ENCODE data around the gene CRTC2. TPM values are rescaled to one million over a fixed set of nuclear protein-coding genes. Genes with fewer than 3 reads are reported as not detected.

The CRTC2 gene
- total and polyA plus RNA-seq, 9 of the 15 experiments (the other 6 are each of a cell fraction or from before 2014, with no cell fraction given): 2.7 to 26.4 (median 10.2) TPM

- TF ChIP-seq BRD9 (IDR thresholded peaks at IDR 0.05; ENCODE audit: low read depth, partially characterized antibody) (peak; percentile 26), CBX1 (IDR thresholded peaks at IDR 0.05; ENCODE audit: low read depth) (peak; percentile 63; the same call in 1 of the 2 replicates), CAMTA2 (CRISPR knock-in tag; conservative IDR thresholded peaks at IDR 0.05) (no peak), POLR2AphosphoS2 (IDR thresholded peaks at IDR 0.05; ENCODE audit: low read length) (no peak), ATF2 (CRISPR knock-in tag; IDR thresholded peaks at IDR 0.05) (no peak), YBX1 (IDR thresholded peaks at IDR 0.05) (no peak), DEAF1 (CRISPR knock-in tag; IDR thresholded peaks at IDR 0.05) (no peak), CHD1 (IDR thresholded peaks at IDR 0.05; ENCODE audit: low read length) (no peak), RBM15 (IDR thresholded peaks at IDR 0.05; ENCODE audit: insufficient read depth, low read length) (no peak), HDAC3 (IDR thresholded peaks at IDR 0.05; ENCODE audit: borderline replicate concordance, partially characterized antibody) (no peak), DIDO1 (tag; IDR thresholded peaks at IDR 0.05; ENCODE audit: low read depth) (no peak), PHB (CRISPR knock-in tag; IDR thresholded peaks at IDR 0.05) (no peak), GABPB2 (CRISPR knock-in tag; conservative IDR thresholded peaks at IDR 0.05) (no peak), ZZZ3 (IDR thresholded peaks at IDR 0.05) (no peak), ESRRA (IDR thresholded peaks at IDR 0.05; ENCODE audit: borderline replicate concordance, low read depth) (no peak), GATAD2B (IDR thresholded peaks at IDR 0.05; ENCODE audit: borderline replicate concordance) (0 out of 2 replicates have a peak, but pooled peaks have one; percentile 13), RFX7 (CRISPR knock-in tag; IDR thresholded peaks at IDR 0.05) (no peak), ZNF253 (CRISPR knock-in tag; conservative IDR thresholded peaks at IDR 0.05) (no peak), NFATC3 (IDR thresholded peaks at IDR 0.05) (no peak), MYBL2 (IDR thresholded peaks at IDR 0.05; ENCODE audit: low read depth) (no peak), MYBL2 (CRISPR knock-in tag; IDR thresholded peaks at IDR 0.05; ENCODE audit: borderline replicate concordance) (no peak), ARID2 (IDR thresholded peaks at IDR 0.05) (no peak), AFF4 (CRISPR knock-in tag; IDR thresholded peaks at IDR 0.05) (peak; percentile 92)
Observed at GRCh38 chr1:153977250-153978240, 19.1 kb upstream of the CRTC2 start, which contains the start of gene JTB (continued).

All from K562 (cell line).